T follicular helper cell (primary cell): Measurements from ENCODE around the gene ENTPD6.
"Not testable (repeated sequence)": the region's sequence is repeated elsewhere in the genome, so short reads cannot be mapped to it uniquely, and the experiment has no call there.

ENCODE experiments used
- DNase-seq: peaks from one replicate; pipeline ENCODE4 v3.0.0-alpha.2; 2020; ENCODE audit warnings: low read depth

ENTPD6 gene

GRCh38 chr20:25257130-25257529 lies 61.6 kb downstream of the ENTPD6 start:
- DNase-seq, result no peak

- no peak for DNase-seq
These were observed 62.4 kb downstream of the ENTPD6 start for GRCh38 chr20:25257756-25258475.

- DNase-seq, result no peak
These were observed 62.9 kb downstream of the ENTPD6 start for GRCh38 chr20:25258476-25258805.

GRCh38 chr20:25258828-25259227 lies 63.3 kb downstream of the ENTPD6 start:
- no peak for DNase-seq

GRCh38 chr20:25259358-25259757 lies 63.8 kb downstream of the ENTPD6 start:
- no peak for DNase-seq

GRCh38 chr20:25259788-25260254 lies 64.3 kb downstream of the ENTPD6 start:
- no peak for DNase-seq

GRCh38 chr20:25260770-25261437 lies 65.4 kb downstream of the ENTPD6 start:
- not testable (repeated sequence) for DNase-seq

GRCh38 chr20:25269057-25269832 lies 73.7 kb downstream of the ENTPD6 start:
- DNase-seq, result no peak

GRCh38 chr20:25269833-25270170 lies 74.3 kb downstream of the ENTPD6 start:
- no peak for DNase-seq

GRCh38 chr20:25270829-25271251 lies 75.3 kb downstream of the ENTPD6 start:
- no peak for DNase-seq

- no peak for DNase-seq
These were observed 76.1 kb downstream of the ENTPD6 start for GRCh38 chr20:25271486-25272222.

- no peak for DNase-seq
These were observed 76.9 kb downstream of the ENTPD6 start for GRCh38 chr20:25272223-25273000.

- DNase-seq, result no peak
These were observed 77.5 kb downstream of the ENTPD6 start for GRCh38 chr20:25273046-25273445.

GRCh38 chr20:25273541-25274358 lies 78.2 kb downstream of the ENTPD6 start:
- no peak for DNase-seq

GRCh38 chr20:25274481-25274880 lies 79.0 kb downstream of the ENTPD6 start:
- no peak for DNase-seq

GRCh38 chr20:25274891-25275812 lies 79.6 kb downstream of the ENTPD6 start:
- DNase-seq, result no peak

- DNase-seq, result no peak
These were observed 80.5 kb downstream of the ENTPD6 start for GRCh38 chr20:25275813-25276532.
